Stimulated activated CD4-positive, alpha-beta T cell treated with anti-CD3 and anti-CD28 coated beads, TNF-alpha, amount 100 ng/mL, for 4 hours (primary cell): ENCODE data around the gene BRD2.

Experiments used
- DNase-seq, 3 experiments: peaks; one replicate each; pipeline ENCODE4 v3.0.0-alpha.2; 2020; ENCODE audit warnings: low read depth in 3 of 3

Gene BRD2

DNA sequence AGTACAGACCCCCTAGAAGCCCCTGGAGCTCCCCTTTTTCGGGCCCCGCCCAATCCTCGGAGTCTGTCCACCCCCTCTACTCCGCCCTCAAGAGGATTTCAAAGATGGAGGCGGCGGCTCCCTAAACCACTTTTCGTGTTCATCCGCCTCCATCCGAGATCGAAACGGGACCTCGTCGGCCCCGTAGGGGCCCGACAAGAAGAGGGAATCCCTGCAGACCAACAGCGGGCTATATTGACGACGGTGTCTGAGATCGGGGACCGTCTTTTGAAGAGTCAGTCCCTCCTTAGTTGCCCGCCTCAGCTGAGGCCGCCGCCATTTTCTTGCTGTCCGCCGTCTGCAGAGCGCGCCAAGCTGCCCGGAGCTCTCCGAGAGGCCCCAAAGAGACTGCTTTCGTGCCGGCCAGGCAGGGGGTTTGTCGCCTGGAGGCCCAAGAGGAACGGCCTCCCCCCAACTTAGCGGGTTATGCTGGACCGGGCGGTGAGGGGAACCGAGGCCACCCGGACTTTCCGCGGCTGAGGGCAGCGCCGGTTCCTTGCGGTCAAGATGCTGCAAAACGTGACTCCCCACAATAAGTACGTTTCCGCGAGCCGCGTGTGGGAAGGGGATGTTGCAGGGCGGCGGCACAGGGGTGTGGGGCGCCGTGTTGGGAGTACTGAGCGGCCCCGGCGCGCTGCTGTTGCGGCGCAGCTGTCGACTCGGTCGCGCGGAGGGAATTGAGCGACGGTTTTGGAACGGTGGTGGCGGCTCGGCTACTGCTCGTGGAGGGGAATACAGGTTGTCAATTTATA is 4.2 kb downstream of the BRD2 start:
- DNase-seq: peak in 2 of 3 experiments; percentile 35 to 36

DNA sequence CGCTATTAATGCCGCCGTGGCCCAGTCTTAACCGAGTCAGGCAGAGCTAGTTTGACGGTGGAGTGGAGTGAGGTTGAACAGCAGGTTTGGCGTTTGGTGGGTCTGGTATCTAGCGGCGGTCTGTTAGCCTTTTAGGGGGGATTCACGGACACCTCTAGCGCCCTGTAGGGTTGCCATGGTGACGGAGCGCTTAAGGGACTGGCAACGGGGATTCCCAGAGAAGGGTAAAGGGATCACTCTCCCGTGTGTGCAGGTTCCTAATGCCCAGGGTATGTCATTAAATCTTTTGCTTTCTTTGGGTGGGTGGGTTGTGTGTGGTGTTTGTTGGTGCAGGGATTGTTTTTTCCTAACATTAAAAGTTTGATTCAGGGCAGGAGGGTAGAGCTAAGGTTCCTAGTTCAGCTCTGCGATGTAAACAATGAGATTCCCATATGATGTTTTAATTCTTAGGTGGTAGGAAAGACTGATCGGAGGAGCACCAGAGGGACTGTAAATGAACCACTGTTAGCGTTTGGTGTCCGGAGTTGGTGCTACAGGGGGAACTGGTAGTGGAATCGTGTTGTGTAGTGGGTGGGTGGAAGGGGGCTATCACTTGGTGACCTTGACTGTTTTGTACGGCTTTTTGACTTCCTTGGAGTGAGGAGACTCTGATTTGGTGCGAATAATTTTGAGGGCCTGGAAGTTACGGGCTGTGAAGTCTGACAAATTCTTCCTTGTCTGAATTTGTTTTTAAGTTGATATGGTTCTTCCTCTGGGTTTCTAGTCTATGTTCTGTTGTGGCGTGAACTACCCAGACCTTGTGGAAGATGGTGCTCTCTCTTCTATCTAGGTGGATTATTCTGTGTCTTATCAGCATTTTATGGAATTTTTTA is 5.0 kb downstream of the BRD2 start:
- DNase-seq: peak; percentile 27 to 32 (median 28)

DNA sequence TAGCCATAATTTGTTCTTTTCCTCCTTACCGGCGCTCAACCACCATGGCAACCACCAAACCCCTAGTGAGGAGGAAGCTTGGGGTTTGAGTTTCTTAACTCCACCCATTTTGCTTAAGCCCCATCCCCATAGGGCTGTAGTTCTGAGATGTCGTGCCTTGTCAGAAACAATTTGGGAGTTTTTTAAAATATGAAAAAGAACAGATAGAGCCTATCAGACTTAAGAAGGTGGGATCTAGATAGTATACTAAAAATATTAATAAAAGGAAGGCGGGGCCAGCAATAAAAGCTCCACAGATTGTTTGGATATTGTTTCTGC is 5.6 kb downstream of the BRD2 start:
- no peak for DNase-seq

DNA sequence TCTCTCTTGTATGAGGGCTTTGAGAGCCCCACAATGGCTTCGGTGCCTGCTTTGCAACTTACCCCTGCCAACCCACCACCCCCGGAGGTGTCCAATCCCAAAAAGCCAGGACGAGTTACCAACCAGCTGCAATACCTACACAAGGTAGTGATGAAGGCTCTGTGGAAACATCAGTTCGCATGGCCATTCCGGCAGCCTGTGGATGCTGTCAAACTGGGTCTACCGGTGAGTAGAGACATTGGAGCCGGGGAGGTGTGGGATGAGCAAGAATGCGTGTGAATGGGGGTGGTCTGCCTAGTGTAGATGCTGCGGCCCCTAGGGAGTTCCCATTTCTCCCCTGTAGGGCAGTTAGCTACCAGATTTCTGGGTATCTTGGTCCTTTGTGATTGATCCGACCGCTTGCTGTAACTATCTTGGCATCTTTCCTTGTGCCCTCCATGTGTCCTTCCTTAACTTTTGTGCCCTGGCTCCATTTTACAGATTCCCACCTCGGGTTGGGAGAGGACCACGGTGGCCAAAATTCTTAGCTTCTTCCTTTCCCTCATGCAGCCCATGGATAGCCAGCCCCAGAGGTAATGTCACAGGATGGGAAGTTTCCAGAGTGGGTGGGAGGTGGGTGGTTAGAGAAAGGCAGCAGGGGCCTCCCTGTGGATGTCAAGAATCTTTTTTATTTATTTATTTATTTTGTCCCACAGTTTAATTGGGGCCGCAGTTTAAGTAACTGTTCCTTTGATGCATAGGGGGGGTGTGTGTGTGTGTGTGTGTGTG is 6.3 kb downstream of the BRD2 start:
- no peak for DNase-seq

DNA sequence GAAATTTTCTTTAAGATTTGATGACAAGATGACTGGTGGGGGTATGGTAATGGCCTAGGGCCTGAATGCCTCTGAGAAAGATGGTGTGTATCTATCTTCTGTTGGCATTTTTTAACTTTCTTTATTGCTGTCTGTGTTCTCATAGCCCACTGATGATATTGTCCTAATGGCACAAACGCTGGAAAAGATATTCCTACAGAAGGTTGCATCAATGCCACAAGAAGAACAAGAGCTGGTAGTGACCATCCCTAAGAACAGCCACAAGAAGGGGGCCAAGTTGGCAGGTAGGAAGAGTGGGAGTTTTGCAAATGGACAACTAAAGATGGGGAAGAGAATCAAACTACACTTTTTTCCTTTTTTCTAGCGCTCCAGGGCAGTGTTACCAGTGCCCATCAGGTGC is 7.5 kb downstream of the BRD2 start:
- DNase-seq: no peak

DNA sequence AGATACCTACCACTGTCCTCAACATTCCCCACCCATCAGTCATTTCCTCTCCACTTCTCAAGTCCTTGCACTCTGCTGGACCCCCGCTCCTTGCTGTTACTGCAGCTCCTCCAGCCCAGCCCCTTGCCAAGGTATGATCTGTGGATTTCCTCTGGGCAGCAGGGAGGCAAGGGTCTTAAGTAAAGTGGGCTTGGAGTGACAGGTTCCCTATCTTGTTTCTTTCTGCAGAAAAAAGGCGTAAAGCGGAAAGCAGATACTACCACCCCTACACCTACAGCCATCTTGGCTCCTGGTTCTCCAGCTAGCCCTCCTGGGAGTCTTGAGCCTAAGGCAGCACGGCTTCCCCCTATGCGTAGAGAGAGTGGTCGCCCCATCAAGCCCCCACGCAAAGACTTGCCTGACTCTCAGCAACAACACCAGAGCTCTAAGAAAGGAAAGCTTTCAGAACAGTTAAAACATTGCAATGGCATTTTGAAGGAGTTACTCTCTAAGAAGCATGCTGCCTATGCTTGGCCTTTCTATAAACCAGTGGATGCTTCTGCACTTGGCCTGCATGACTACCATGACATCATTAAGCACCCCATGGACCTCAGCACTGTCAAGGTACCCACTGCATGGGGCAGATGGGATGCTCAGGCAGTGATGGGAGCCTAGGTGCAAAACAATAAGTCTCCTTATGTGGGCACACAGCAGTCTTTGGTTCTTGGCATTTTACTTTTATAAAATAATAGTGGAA is 8.1 kb downstream of the BRD2 start:
- no peak for DNase-seq

DNA sequence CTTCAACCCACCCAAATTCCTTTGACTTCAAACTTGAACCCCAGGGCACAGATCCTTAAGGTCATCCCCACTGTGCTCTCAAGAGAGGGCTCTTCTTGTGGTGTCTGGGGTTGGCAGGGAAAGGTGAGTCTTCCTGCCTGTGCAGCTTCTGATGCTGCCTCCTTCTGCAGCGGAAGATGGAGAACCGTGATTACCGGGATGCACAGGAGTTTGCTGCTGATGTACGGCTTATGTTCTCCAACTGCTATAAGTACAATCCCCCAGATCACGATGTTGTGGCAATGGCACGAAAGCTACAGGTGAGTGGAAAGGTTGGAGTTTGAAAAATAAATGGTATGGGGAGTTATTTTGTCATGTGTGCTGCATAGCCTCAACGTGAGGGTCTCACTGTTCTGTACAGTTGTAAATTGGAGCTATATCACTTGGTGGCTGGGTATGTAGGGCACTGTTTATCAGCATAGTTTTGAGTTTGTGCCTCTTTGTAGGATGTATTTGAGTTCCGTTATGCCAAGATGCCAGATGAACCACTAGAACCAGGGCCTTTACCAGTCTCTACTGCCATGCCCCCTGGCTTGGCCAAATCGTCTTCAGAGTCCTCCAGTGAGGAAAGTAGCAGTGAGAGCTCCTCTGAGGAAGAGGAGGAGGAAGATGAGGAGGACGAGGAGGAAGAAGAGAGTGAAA is 9.0 kb downstream of the BRD2 start:
- DNase-seq: no peak

DNA sequence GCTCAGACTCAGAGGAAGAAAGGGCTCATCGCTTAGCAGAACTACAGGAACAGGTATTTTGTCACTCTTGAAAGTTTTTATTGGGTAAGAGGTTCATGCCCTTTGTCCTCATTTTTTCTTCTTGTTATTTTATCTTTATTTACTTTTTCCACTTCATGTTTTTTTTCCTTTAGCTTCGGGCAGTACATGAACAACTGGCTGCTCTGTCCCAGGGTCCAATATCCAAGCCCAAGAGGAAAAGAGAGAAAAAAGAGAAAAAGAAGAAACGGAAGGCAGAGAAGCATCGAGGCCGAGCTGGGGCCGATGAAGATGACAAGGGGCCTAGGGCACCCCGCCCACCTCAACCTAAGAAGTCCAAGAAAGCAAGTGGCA is 9.5 kb downstream of the BRD2 start:
- no peak for DNase-seq

DNA sequence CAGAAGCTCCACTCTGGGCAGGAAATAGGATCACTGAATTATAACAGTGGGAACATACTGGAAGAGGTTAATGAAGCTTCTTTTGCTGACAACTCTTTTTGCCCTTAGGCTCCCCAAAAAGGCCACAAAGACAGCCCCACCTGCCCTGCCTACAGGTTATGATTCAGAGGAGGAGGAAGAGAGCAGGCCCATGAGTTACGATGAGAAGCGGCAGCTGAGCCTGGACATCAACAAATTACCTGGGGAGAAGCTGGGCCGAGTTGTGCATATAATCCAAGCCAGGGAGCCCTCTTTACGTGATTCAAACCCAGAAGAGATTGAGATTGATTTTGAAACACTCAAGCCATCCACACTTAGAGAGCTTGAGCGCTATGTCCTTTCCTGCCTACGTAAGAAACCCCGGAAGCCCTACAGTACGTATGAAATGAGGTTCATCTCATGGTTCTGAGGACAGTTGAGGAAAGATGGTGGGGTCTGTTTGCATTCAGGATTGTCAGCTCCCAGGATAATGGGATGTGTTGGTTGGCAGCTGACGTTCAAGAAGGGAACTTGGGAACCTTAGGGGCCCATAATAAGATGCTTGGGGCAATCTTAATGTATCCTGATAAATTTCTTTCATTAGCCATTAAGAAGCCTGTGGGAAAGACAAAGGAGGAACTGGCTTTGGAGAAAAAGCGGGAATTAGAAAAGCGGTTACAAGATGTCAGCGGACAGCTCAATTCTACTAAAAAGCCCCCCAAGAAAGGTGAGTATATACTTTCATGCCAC is 11.5 kb downstream of the BRD2 start:
- DNase-seq: no peak

DNA sequence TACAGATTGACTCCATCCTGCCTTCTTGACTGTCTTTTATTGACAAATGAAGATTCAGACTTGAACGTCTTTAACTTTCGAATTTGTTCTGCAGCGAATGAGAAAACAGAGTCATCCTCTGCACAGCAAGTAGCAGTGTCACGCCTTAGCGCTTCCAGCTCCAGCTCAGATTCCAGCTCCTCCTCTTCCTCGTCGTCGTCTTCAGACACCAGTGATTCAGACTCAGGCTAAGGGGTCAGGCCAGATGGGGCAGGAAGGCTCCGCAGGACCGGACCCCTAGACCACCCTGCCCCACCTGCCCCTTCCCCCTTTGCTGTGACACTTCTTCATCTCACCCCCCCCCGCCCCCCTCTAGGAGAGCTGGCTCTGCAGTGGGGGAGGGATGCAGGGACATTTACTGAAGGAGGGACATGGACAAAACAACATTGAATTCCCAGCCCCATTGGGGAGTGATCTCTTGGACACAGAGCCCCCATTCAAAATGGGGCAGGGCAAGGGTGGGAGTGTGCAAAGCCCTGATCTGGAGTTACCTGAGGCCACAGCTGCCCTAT is 12.2 kb downstream of the BRD2 start:
- no peak for DNase-seq

DNA sequence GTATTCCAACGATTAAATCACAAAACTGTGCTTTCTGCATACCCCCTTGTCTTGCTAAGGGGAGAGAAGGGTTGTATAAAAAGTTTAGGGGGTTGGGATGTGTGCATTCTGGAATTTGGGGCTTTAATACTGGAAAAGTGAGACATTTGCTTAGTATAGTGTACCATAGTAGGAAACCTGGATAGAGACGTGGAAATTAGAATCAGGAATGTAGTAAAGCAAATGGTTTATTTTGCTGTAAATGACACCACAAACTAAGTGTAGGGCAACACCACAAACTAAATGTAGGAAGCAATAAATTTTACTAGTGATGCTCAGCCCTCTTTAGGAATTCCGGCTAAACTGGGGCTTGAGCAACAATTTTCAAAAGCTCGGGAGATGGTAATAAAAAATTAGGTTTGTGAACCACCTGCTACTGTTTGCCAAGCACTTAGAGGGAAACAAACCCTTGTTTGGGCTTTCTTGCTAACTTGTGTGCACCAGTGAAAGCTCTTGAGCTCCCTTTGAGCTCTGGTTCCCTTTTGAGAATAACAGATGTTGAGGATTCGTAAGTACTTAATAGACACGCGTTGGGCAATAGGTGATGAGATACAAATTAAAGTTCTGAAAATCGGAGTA is 13.8 kb downstream of the BRD2 start:
- no peak for DNase-seq

DNA sequence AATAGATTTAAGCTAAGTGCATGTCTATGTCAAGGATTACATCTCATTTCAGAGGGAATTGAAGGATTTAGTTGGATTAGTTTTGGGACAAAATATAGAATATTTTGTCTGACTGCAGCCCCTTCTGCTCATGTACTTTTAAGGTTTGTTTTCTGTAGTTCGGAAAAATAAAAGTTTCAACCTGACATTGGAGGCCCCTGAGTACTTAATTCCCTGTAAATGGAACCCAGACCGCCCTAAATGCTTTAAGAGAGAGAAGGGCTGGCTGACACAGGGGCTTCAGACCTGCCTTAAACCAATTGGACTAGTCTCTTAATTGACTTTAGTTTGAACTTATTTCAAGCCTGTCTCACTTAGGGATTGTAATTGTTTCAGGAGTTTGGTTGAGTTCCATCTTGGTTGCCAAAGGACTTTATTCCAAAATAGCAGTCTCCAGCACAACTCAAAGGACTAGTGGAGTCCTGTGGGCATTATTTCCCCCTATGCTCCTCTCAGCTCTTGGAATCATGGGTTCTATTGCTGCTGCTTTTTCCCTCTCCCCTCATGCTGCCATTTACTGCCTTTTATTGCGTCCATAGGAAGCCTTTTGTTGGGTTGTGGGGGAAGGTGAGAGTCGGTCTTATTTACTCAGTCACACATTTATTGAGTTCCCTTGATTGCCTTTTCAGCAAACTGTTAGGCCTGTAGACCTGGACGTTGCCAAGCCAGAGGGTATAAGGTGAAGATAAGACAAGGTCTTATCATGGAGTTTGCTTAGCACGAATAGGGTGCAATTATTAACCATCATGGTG is 14.5 kb downstream of the BRD2 start:
- DNase-seq: no peak

DNA sequence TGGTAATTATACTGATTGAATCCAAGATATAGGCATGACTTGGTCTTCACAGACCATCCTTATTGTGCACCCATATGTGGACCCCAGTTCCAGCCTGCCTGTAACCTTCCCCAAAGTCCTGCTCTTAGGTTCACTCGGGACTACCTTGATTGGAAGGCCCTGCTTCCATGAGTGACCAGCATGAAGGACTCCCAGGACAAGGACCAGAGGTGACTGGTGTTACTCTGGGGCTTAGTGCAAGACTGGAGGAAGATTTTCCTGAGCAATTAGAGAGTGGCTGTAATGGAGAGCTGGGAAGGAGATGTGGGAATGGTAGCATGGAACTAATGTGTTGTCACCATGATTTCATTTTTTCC is 15.1 kb downstream of the BRD2 start:
- DNase-seq: no peak

DNA sequence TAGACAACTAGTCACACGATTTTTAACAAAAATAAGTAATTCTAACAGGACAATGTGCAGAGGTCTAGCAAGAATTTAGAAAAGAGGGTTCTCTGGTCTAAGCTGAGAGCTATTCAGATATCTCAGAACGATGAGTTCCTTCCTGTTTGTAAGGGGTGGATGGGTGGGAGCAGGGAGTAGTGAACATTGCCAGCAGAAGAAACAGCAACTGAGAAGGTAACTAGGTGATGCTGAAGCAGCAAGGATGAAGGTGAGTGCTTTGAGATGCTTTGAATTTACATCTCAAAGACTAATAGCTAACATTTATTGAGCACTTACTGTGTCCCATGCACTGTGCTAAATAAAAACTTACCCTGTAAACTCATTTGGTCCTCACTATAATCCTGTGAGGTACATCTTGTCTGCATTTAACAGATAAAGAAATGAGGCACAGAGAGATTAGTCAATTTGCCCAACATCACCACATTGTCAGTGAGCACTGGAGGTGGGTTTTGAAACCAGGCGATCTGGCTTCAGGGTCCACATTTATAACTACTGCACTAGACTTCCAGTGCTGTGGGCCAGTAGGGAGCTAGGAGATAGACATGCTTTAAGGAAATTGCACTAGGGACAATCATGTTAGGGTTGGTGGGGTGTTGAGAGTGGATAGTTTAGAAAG is 15.7 kb downstream of the BRD2 start:
- no peak for DNase-seq

DNA sequence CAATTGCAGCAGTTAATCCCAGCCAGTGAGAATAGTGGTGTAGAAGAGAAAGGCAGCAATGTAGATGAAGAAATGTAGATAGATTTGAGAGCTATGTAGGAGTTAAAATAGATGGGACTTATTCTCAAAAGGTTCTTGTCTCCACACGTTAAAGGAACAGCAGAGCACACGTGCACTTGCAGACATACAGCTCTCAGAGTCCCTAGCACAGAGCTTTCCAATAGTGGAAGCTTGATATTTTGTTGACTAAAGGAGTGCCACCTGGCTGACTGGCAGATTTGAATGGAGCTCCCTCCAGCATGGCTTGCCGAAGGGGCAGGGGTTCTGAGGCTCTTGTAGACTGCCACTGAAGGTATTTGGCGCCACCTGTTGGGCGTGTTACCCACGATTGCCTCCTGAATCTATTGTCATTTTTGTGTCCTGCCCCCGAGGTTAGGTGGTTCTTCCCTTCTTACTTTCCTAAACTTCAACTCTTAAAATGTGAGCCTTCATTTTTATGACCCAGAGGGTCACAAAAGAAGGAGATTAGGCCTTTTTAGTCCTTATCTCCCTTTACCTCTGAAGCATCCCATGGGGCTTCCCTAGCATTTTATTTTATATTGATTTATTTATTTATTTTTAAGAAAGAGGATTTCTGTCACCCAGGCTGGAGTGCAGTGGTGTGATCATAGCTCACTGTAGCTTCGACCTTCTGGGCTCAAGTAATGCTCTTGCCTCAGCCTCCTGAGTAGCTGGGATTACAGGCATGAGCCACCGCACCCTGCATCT is 16.4 kb downstream of the BRD2 start:
- DNase-seq: peak; percentile 81 to 88 (median 83)

DNA sequence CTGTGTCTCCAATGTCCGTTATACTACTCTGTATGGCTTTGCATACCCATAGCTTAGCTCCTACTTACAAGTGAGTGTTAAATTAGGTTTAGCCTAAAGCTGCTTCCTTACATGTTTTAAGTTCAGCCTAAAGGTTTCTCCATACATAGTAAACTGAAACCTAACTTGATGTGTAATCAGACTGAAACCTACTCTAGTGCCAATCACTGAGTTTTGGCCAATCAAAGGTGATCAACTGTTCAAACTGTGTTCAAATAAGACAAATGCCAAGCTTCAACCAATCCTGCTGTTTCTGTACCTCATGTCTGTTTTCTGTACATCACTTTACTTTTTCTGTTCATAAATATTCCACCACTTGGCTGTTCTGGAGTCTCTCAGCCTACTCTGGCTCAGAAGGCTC is 21.0 kb downstream of the BRD2 start:
- DNase-seq: no peak

DNA sequence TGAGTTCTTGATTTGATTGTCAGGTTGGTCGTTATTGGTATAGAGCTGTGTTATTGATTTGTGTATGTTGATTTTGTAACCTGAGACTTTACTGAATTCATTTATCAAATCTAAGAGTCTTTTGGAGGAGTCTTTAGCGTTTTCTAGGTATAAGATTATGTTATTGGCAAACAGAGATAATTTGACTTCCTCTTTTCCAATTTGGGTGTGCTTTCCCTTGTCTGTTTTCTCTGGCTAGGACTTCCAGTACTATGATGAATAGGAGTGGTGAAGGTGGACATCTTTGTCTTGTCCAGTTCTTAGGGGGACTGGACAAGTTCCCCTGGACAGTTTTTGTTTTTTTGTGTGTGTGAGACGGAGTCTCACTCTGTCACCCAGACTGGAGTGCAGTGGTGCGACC is 23.6 kb downstream of the BRD2 start:
- no peak for DNase-seq
